Activated CD4-positive, alpha-beta T cell treated with anti-CD3 and anti-CD28 coated beads, Interleukin-2, amount 50 U/mL, for 16 hours (primary cell): ENCODE measurements around the gene HDAC10.
A peak's percentile ranks its signal among the peaks of the same experiment; 100 is the strongest.

ENCODE experiments used
- DNase-seq: peaks from one replicate; pipeline ENCODE4 v3.0.0-alpha.2; 2020

The HDAC10 gene

GRCh38 chr22:50255099-50255498, 4.0 kb upstream of the HDAC10 start:
- DNase-seq: no peak

GRCh38 chr22:50253941-50254340, 2.9 kb upstream of the HDAC10 start:
- DNase-seq: no peak

- no peak for DNase-seq
Measured at GRCh38 chr22:50253046-50253915, 2.2 kb upstream of the HDAC10 start.

DNA sequence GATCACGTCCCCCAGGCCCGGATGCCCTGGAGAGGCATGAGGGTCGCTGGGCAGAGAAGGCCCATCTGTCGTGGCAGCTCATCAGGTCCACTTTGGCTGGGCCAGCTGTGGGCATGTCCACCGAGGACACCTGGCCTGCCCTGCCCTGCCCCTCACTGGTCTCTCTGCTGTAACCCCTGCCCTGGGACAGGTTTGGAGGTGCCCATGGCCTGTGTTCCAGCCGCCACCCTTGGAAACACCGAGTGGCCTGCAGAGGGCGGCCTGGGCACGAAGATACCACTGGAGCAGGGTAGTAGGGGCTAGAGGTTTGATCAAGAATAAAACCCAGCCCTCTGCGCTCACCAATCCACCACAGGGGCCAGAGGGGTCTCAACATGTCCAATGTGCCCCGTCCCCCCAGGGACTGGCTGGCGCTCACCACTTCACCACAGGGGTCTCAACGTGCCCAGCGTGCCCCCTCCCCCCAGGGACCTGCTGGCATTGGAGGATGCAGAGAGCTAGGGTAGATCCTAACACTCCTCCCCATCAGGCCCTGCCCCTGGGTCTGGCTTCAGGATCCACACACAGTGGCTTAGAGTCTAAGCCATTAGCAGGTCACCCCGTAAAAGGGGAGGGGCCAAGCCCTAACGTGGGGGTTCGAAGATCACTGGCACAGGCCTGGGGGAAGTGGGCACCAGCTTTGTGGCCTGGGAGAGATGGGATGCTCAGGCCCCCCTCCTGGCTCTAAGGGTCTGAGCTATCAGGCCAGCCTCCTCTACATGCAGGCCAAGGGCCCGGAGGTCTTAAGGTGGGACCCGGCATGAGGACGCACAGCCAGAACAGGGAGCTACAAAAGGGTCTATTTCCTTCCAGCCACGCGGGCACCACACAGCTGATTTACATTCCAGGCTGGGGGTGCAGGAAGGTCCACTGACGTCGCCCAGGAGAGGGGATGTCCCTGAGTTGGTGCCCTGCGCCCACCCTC, 1.3 kb upstream of the HDAC10 start:
- peak; percentile 61 for DNase-seq

DNA sequence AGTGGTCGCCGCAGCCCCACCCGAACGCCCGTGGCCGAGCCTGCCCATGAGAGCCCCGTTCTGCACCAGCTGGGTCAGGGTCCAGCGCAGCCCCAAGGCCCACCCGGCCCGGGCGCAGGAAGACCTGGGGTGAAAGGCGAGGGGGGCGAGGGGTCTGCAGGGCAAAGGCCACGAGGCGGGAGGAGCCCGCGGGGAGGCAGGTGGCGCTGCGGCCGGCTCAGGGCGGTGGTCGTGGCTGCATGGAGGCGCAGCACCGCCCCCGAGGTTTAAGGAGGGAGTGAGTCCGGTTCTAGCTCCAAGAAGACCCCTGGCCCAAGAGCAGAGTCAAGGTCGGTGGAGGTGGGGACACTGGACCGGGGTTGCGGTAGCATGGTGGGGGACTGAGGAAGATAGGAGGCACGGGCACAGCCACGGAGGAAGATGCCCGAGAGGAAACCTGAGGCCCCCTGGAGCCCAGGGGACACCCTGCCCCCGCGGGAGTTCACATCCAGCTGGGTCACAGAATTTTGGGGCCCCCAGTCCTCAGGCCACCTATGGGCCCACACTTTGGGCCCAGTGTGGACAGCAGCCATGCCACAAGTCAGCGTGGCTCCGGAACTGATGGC, 514 bp upstream of the HDAC10 start:
- no peak for DNase-seq

DNA sequence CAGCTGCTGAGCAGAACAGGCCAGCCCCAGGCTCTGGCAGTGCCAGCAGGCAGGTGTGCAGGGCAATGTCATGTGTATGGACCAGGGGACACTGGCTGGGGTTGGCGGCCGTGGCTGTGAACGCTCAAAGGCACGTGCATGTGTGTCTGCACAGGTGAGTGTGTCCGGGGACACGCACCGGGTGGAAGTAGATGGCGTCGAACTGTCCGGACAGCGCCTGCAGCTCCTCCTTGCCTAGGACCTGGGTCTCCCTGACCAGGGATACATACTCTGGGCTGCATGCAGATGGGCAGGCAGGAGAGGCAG, 863 bp downstream of the HDAC10 start:
- DNase-seq: no peak

DNA sequence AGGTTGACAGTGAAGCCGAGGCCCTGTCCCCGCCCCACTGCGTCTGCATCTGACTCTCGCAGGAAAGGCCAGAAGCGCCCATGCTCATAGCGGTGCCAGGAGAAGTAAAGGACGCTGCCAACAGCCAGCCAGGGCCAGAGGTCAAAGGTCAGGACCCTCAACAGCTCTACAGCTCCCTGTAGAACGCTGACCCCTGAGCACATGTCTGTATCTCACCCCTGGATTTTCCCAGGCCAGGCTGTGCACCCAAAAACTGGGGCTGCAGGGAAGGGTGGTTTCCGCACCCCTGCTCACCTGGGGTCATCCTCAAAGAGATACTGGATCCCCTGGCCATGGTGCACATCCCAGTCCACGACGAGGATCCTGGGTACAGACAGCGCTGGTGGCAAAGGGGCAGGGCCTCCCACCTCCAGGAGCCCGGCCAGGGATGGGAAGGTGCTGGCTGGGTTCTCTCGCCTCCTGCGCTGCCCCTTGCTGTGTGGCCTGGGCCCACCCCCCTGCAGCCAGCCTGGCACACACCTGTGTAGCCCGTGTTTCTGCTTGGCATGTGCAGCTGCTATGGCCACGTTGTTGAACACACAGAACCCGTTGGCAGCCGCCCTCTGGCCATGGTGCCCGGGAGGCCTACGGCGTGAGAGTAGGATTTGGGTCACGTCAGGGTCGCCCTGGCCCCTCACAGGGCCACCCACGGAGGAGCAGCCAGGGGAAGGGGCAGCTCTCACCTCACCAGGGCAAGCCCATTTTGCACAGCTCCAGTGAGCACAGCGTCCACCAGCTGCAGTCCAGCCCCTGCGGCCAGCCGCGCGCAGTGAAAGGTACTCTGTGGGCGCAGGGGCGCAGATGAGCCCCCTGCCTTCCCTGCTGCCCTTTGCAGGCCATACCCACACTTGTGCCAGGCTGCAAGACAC, 1.5 kb downstream of the HDAC10 start:
- no peak for DNase-seq

DNA sequence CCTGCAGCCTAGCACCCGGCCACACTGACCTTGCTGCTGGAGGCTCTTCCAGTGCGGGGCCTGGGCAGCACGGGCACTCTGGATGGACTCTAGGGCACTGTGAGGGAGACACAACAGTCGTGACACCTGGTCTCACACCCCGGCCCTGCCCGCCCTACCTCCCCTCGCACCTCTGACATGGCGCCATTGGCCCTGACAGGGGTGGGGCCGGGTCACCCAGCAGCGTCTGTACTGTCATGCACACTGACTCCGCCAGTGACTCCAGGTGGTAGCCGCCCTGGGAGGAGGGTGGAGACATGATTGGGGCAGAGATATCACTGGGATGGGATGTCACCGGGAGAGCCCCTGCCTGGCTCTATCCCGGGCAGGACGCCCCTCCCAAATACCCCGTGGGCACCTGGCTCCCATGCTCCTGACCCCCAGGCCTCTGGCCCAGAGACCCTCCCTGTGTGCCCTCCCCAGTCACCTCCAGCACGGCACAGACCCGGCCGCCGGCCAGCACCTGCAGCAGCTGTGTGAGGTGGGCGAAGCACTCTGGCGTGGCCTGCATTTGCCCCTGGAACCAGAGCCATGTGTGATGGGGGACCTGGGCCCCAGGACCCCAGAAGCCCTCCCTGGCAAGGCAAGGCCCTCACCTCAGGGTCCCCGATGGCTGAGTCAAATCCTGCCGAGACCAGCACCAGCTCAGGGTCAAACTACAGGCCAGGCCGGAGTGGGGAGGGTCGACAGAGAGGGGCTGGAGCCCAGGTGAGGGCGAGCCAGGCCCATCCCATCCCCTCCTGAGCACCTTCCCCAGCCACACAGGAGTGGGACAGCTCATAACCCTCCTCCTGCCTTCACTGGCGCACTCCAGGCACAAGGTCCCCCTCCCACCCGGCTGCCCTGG, 2.6 kb downstream of the HDAC10 start:
- no peak for DNase-seq

DNA sequence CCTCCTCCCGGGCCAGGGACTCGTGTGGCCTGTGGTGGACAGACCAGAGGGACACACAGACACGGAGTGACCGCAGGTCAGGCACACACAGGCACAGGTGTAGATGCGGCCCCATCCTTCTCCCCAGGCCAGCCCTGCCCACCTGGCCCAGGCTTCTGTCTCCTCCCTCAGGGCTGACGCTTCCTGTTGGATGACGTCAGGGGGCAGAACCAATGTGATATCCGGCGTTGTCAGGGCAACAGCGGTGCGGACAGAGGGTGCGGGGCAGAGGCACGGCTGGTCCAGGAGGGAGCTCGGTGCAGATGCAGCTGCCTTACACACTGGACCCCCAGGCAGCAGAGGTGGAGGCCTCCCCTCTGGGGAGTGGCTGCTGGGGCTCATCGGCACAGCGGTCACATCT, 3.3 kb downstream of the HDAC10 start:
- peak; percentile 74 for DNase-seq

GRCh38 chr22:50246242-50247175, 4.6 kb downstream of the HDAC10 start:
- DNase-seq: no peak

DNA sequence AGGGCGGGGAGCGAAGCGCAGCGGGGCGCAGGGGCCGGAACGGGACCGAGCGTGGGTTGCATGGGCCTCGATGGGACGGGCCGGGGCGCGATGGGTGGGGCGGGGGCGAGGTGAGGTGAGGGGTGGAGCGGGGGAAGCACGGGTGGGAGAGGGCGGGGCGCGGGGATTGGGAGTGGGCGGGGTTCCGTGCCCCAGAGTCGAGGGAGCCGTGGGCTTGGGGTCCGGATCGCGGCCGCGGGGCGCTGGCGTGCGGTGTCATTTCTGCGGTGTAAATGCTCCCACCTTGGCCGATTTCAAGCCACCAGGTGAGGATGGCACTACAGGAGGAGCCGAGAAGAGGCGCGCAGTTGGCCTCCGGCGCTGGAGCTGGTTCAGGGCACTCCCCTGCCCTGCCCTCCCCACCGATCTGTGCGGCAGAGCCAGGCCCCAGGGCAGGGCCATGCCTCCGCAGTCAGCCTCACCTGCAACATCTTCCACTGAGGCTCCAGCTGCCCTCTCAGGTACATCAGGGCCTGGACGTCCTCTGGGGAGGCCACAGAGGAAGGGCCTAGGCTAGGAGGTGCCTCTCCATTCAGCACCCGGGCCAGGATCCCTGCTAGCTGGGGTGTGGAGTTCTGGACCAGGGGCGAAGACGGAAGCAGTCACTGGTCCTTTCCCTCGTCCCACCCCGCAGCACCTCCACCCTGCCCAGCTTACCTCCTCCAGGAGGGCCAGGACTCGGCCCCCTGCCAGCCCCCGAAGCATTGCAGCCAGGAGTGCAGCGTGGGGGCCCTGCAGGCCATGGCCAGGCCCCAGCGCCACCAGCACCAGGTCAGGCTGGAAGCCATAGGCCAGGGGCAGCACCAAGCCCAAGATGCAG, 5.6 kb downstream of the HDAC10 start:
- DNase-seq: no peak

DNA sequence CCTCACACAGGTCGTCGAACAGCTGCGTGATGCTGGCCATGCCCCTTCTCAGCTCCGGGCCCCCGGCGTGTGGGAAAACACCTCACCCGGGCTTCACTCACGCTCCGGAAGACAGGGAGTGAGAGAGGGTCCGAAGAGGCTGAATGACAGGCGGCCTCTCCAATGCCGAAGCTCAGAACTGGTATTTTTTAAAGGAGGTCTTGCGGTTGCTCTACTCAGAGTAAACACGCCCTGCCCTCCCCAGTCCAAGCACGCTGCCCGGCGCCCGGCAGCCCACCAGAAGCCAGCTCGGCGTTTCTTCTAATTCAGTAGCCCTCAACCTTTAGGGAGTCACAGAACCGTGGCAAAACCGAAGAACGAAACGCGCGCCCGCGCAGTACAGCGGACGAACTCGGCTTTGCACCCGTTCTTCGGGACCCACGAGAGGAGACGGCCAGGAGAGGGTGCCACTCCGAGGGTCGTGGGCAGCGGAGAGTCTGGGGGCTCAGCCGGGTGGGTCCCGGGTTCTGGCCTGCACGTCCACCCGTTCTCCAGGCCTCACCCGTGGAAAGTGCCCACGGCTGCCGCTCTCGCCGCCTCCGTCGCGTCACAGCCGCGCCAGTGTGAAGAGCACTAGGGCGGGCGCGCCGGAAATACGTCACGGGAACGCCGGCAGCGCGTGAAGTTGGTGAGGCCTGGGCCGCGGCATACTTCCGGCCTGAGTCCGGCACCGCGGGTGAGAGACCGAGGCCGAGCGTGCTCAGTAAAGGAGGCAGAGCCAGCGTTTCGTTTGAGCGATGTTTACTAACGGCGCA, 6.4 kb downstream of the HDAC10 start, which contains the start of gene TUBGCP6:
Gene TUBGCP6 (minus strand): TSS at position 604 of the 794 bp plus-strand sequence. CDS start 564 bp downstream, at position 40.
- peak; percentile 94 for DNase-seq

GRCh38 chr22:50243685-50244419, 7.2 kb downstream of the HDAC10 start:
- no peak for DNase-seq

- DNase-seq: no peak
Measured at GRCh38 chr22:50242406-50242949, 8.6 kb downstream of the HDAC10 start.

DNA sequence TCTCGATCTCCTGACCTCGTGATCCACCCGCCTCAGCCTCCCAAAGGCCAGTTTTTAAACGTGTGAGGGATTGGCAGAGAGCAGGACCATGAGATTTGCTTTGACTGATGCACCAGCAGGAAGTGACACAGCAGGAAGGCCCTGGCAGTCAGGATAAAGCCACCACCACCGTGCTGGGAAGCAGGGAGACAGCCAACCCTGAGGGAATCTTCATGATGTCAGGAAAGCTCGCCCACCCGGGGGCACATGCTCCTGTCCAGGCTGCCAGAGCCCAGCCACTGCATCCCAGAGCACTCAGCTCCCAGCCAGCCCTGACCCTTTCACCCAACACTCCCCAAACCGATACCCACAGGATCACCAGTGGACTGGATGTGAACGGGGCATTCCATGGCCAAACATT, 12.3 kb downstream of the HDAC10 start:
- no peak for DNase-seq

DNA sequence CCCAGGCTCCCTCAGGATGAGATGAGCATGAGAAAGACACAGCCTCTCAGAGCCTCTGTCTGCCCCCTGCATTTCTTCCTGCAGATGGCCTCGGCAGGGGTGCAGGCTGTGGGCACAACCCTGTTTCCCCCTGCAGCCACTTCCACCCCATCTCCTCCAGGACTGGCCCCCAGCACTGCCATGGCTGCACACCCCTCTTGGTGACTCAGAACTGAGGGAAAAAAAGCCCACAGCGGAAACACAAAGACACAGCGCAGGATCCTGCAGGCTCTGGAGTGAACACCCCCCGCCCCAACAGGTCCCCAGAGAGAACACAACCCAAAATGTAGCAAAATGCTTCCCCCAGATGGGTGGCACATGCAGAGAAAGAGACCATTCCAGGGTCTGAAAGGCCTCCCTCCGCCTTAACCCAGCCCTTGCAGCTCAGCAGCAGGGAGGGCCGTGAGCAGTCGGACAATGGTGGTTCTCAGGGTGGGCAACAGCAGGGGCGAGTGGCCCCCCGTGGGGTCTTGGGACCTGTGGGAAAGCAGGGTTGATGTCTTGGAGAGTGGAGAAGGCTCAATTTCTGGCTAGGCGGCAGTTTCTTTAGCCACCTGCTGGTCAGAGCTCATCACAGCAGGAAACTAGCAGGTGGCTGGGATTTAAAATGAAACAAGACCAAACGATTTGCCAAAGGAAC, 14.2 kb downstream of the HDAC10 start:
- peak; percentile 18 for DNase-seq

DNA sequence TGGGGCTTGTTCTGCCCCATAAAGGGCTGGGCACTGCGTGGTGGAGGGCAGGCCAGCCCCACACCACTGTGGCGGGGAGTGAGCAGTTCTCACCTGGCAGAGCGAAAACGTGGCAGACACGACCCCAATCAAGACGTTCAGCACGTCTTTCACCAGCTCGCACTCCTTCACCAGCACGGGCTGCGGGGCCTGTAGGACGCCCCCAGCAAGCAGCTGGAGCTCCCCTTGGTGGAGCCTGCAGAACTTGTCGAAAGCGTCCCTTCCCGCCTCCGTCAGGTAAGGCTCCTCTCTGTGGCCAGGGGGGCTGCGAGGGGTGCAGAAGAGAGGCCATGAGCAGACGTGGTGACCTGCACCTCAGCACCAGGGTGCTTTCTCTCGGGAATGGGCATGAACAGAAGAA, 17.8 kb downstream of the HDAC10 start:
- DNase-seq: no peak
